Trophoblast cell (in vitro differentiated cells and primary cell): ENCODE data around the gene S100A4.
"Not testable (repeated sequence)": the region's sequence is repeated elsewhere in the genome, so short reads cannot be mapped to it uniquely, and the experiment has no call there.

Experiments used
- DNase-seq, 2 donors: peaks; one replicate each; pipeline ENCODE4 v3.0.0-alpha.2; 2016
- H2AFZ ChIP-seq: 2 replicates; pipeline ENCODE4 v1.6.1; 2013; ENCODE audit warnings: low read length, moderate library complexity, mild to moderate bottlenecking; ENCODE audit not compliant: insufficient read depth, poor library complexity
- H2AK5ac ChIP-seq: 2 replicates; pipeline ENCODE4 v1.6.1; 2013; ENCODE audit warnings: mild to moderate bottlenecking, low read length
- H2BK120ac ChIP-seq: 2 replicates; pipeline ENCODE4 v1.6.1; 2013; ENCODE audit warnings: low read length, mild to moderate bottlenecking, moderate library complexity; ENCODE audit not compliant: insufficient read depth, poor library complexity
- H2BK12ac ChIP-seq: 2 replicates; pipeline ENCODE4 v1.6.1; 2013; ENCODE audit warnings: mild to moderate bottlenecking, low read length, moderate library complexity
- H2BK5ac ChIP-seq: 2 replicates; pipeline ENCODE4 v1.6.1; 2013; ENCODE audit warnings: low read length, low read depth, moderate library complexity, mild to moderate bottlenecking; ENCODE audit not compliant: poor library complexity
- H3K14ac ChIP-seq: 2 replicates; pipeline ENCODE4 v1.6.1; 2013; ENCODE audit warnings: mild to moderate bottlenecking, low read length
- H3K18ac ChIP-seq: 2 replicates; pipeline ENCODE4 v1.6.1; 2013; ENCODE audit warnings: mild to moderate bottlenecking, low read length
- H3K23ac ChIP-seq: 2 replicates; pipeline ENCODE4 v1.6.1; 2013; ENCODE audit warnings: low read length
- H3K27ac ChIP-seq: 2 replicates; pipeline ENCODE4 v1.5.1; 2013; ENCODE audit warnings: low read depth, mild to moderate bottlenecking, inconsistent platforms, low read length, moderate library complexity
- H3K27me3 ChIP-seq: 2 replicates; pipeline ENCODE4 v1.6.1; 2013; ENCODE audit warnings: inconsistent platforms, mild to moderate bottlenecking, low read length, moderate library complexity; ENCODE audit not compliant: insufficient read depth
- H3K36me3 ChIP-seq, 2 experiments: 1 replicate in 1 of 2; 2 replicates in 1 of 2; pipeline ENCODE4 v1.6.1; 2013; ENCODE audit warnings: low read length in 2 of 2, mild to moderate bottlenecking in 2 of 2, moderate library complexity in 1 of 2; ENCODE audit not compliant: insufficient read depth in 2 of 2, control insufficient read depth in 1 of 2
- H3K4ac ChIP-seq: 2 replicates; pipeline ENCODE4 v1.6.1; 2013; ENCODE audit warnings: low read depth, mild to moderate bottlenecking, low read length, moderate library complexity
- H3K4me1 ChIP-seq, 2 experiments: 1 replicate in 1 of 2; 2 replicates in 1 of 2; pipeline ENCODE4 v1.6.1; 2013; ENCODE audit warnings: low read length in 2 of 2, mild to moderate bottlenecking in 2 of 2, moderate library complexity in 1 of 2; ENCODE audit not compliant: insufficient read depth in 2 of 2, control insufficient read depth in 1 of 2
- H3K4me2 ChIP-seq: 2 replicates; pipeline ENCODE4 v1.6.1; 2013; ENCODE audit warnings: inconsistent platforms, mild to moderate bottlenecking, low read length, moderate library complexity
- H3K4me3 ChIP-seq: 2 replicates; pipeline ENCODE4 v1.5.1; 2013; ENCODE audit warnings: mild to moderate bottlenecking, low read depth, low read length, inconsistent platforms
- H3K79me1 ChIP-seq: one replicate; pipeline ENCODE4 v1.6.1; 2013; ENCODE audit warnings: low read length
- H3K79me2 ChIP-seq: 2 replicates; pipeline ENCODE4 v1.6.1; 2013; ENCODE audit warnings: low read length, mild to moderate bottlenecking; ENCODE audit not compliant: control insufficient read depth, insufficient read depth, poor library complexity
- H3K9ac ChIP-seq: 2 replicates; pipeline ENCODE4 v1.6.1; 2013; ENCODE audit warnings: mild to moderate bottlenecking, low read length
- H3K9me3 ChIP-seq: 2 replicates; pipeline ENCODE4 v1.6.1; 2013; ENCODE audit warnings: low read depth, mild to moderate bottlenecking, control low read depth, inconsistent platforms, low read length; ENCODE audit not compliant: insufficient read depth
- H4K12ac ChIP-seq: 2 replicates; pipeline ENCODE4 v1.6.1; 2013; ENCODE audit warnings: low read depth, mild to moderate bottlenecking, low read length, moderate library complexity
- H4K8ac ChIP-seq: 2 replicates; pipeline ENCODE4 v1.6.1; 2013; ENCODE audit warnings: low read depth, mild to moderate bottlenecking, low read length, moderate library complexity
- H4K91ac ChIP-seq: one replicate; pipeline ENCODE4 v1.6.1; 2013; ENCODE audit warnings: low read depth, mild to moderate bottlenecking, low read length, moderate library complexity
- WGBS: extraction: QIAGEN DNeasy Blood & Tissue Kit; methylation state at CpG from one replicate; pipeline ENCODE4 v1.1.7; 2013; ENCODE audit warnings: missing lambda C conversion rate; ENCODE audit not compliant: insufficient read length, insufficient coverage; ENCODE audit errors: extremely low coverage; 5-methylcytosine and 5-hydroxymethylcytosine counted together

S100A4 gene

DNA sequence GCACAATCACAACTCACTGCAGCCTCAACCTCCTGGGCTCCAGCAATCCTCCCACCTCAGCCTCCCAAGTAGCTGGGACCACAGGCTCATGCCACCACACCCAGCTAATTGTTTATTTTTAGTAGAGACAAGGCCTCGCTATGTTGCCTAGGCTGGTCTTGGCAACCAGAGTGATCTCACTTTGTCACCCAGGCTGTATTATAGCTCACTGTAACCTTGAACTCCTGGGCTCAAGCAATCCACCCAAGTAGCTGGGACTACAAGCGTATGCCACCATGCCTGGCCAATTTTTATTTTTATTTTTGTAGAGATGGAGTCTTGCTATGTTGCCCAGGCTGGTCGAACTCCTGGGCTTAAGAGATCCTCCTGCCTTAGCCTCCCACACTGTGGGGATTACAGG, 16.4 kb upstream of the S100A4 start:
- H3K14ac ChIP-seq, H4K8ac ChIP-seq, H3K9me3 ChIP-seq, H3K36me3 ChIP-seq, H3K4me3 ChIP-seq, H2BK12ac ChIP-seq, H2BK5ac ChIP-seq, H4K12ac ChIP-seq, H3K23ac ChIP-seq, H3K4ac ChIP-seq, DNase-seq, H2AK5ac ChIP-seq, H3K9ac ChIP-seq, H3K27me3 ChIP-seq, H3K4me2 ChIP-seq, H3K18ac ChIP-seq, H3K27ac ChIP-seq, H2AFZ ChIP-seq, H2BK120ac ChIP-seq: not testable (repeated sequence)
- H4K91ac ChIP-seq, result peak overlapping the region; percentile 21
- H3K79me2 ChIP-seq, result peaks cover 10% of the 10 kb centered on the region
- H3K4me1 ChIP-seq, result peaks cover 32 to 38% of the 10 kb centered on the region in 2 experiments
- peaks cover 33% of the 10 kb centered on the region for H3K79me1 ChIP-seq
- WGBS, result no CpG with 5 or more reads among the region's 3 CpGs

DNA sequence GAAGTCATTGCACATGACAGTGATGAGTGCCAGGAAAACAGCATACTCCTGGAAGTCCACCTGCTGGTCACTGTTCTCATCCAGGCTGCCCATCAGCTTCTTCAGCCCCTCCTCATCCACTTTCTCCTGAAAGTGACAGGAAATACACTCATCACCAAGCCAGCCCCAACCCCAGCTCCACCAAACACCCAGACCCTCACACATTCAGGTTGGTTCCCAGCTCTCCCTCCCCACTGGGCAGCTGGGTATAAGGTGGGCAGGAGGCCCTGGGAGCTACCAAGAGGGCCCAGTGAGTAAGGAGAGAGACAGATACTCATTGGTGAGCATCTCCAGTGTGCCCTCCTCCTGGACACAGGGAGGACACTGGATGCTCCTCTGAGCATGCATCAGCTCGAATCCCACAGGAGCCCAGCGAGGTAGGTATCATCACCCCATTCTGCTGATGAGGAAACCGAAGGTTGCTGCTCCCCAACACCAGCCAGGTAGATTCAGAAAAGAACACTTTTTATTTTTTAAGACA, 15.9 kb upstream of the S100A4 start:
- H3K4me2 ChIP-seq, result no peak overlapping the region
- H3K27me3 ChIP-seq, result no peaks in the 10 kb centered on the region
- H3K9ac ChIP-seq, result no peak overlapping the region
- H4K8ac ChIP-seq, result no peak overlapping the region
- H3K36me3 ChIP-seq, result no peaks in the 10 kb centered on the region
- H2BK120ac ChIP-seq, result no peak overlapping the region
- no peak overlapping the region for H2AFZ ChIP-seq
- H4K91ac ChIP-seq, result peak overlapping the region; percentile 21
- no peak overlapping the region for H3K14ac ChIP-seq
- no peaks in the 10 kb centered on the region for H3K9me3 ChIP-seq
- H2BK12ac ChIP-seq, result peak overlapping the region; percentile 5
- H2BK5ac ChIP-seq, result no peak overlapping the region
- H3K4me3 ChIP-seq, result no peak overlapping the region
- no peak overlapping the region for H4K12ac ChIP-seq
- H3K27ac ChIP-seq, result no peak overlapping the region
- H2AK5ac ChIP-seq, result no peak overlapping the region
- H3K79me1 ChIP-seq, result peaks cover 29% of the 10 kb centered on the region
- no peak for DNase-seq
- peaks cover 6% of the 10 kb centered on the region for H3K79me2 ChIP-seq
- no peak overlapping the region for H3K4ac ChIP-seq
- WGBS, result no CpG with 5 or more reads among the region's 3 CpGs
- H3K18ac ChIP-seq, result no peak overlapping the region
- H3K4me1 ChIP-seq, result peaks cover 27 to 34% of the 10 kb centered on the region in 2 experiments
- H3K23ac ChIP-seq, result no peak overlapping the region

DNA sequence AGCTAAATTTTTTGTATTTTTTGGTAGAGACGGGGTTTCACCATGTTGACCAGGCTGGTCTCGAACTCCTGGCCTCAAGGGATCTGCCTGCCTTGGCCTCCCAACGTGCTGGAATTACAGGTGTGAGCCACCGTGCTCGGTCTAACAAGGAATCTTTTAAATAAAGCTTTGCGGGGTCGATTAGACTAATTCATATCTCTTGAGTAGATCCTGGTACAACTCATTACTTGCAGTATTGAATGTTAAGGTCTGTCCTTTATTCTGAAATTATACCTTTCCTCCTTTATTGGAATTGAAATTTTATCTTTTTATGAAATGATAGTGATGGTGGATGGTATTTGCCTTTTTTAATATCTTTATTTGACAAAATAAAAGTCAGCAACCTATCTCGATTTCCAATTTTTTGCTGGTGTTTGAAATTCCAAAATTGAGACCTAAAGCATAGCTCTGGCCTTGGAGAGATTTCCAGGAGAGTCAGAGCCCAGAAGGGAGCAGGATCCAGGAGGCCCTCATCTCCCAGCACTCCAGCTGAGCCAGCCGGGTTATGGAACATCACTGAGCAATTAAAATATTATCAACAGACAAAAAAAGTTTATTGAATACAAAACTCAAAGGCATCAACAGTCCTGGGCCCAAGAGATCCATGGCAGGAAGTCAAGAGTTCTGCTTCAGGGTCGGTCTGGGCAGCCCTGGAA, 15.3 kb upstream of the S100A4 start:
- WGBS, result no CpG with 5 or more reads among the region's 10 CpGs
- H3K27me3 ChIP-seq, result no peaks in the 10 kb centered on the region

GRCh38 chr1:153560241-153560640, 14.6 kb upstream of the S100A4 start:
- Histone ChIP-seq H2AK5ac (no peak overlapping the region), H4K91ac (no peak overlapping the region), H3K4me2 (no peak overlapping the region), H3K79me2 (peaks cover under 1% of the 10 kb centered on the region), H2AFZ (no peak overlapping the region), H3K36me3 (no peaks in the 10 kb centered on the region), H2BK120ac (no peak overlapping the region), H3K79me1 (peaks cover 17% of the 10 kb centered on the region), H4K8ac (no peak overlapping the region), H3K4ac (no peak overlapping the region), H3K27me3 (no peaks in the 10 kb centered on the region), H3K9me3 (no peaks in the 10 kb centered on the region), H3K14ac (no peak overlapping the region), H3K23ac (no peak overlapping the region), H3K4me1 (peaks cover 15 to 22% of the 10 kb centered on the region in 2 experiments), H2BK5ac (no peak overlapping the region), H4K12ac (no peak overlapping the region), H3K4me3 (no peak overlapping the region), H3K27ac (no peak overlapping the region), H3K9ac (no peak overlapping the region), H2BK12ac (no peak overlapping the region), H3K18ac (no peak overlapping the region)
- WGBS, result no CpG with 5 or more reads among the region's 2 CpGs
- no peak for DNase-seq

More for the DNA sequence above, 15.3 kb upstream of the S100A4 start:
- Histone ChIP-seq H4K8ac (no peak overlapping the region), H3K23ac (no peak overlapping the region), H3K18ac (no peak overlapping the region), H3K4me2 (no peak overlapping the region), H3K4me1 (peaks cover 22 to 29% of the 10 kb centered on the region in 2 experiments), H2BK120ac (no peak overlapping the region), H3K27ac (no peak overlapping the region), H2BK12ac (peak overlapping the region; percentile 47), H2AFZ (no peak overlapping the region), H3K14ac (no peak overlapping the region), H3K79me1 (peaks cover 23% of the 10 kb centered on the region), H2AK5ac (no peak overlapping the region), H2BK5ac (no peak overlapping the region), H4K12ac (no peak overlapping the region), H3K9ac (no peak overlapping the region), H3K36me3 (no peaks in the 10 kb centered on the region), H3K79me2 (peaks cover 6% of the 10 kb centered on the region), H4K91ac (no peak overlapping the region), H3K4me3 (no peak overlapping the region), H3K4ac (no peak overlapping the region), H3K9me3 (no peaks in the 10 kb centered on the region)
- no peak for DNase-seq
